NOMO-1 treated with dmso at 0.1 percent for 144 hours (cell line): ENCODE results near the gene SLC16A3.

Experiments
- DNase-seq: peaks from one replicate; lab custom pipeline; 2025; ENCODE audit not compliant: unreplicated experiment; lab: John Stamatoyannopoulos, UW

SLC16A3 gene

GRCh38 chr17:82221341-82221902, 7.4 kb upstream of the SLC16A3 start:
- no peak for DNase-seq

GRCh38 chr17:82222816-82223215, 6.0 kb upstream of the SLC16A3 start:
- no peak for DNase-seq

- no peak for DNase-seq
Measured at GRCh38 chr17:82223517-82223916, 5.3 kb upstream of the SLC16A3 start.

GRCh38 chr17:82224666-82225065, 4.2 kb upstream of the SLC16A3 start:
- no peak for DNase-seq

GRCh38 chr17:82225368-82226029, 3.3 kb upstream of the SLC16A3 start:
- no peak for DNase-seq

GRCh38 chr17:82226146-82226808, 2.6 kb upstream of the SLC16A3 start:
- no peak for DNase-seq

GRCh38 chr17:82226809-82227628, 1.8 kb upstream of the SLC16A3 start:
- DNase-seq, result no peak

GRCh38 chr17:82227629-82228277, 1.1 kb upstream of the SLC16A3 start:
- no peak for DNase-seq

- DNase-seq, result peak; percentile 67
Measured at GRCh38 chr17:82228278-82228841, 482 bp upstream of the SLC16A3 start.

GRCh38 chr17:82229698-82230608, 1.1 kb downstream of the SLC16A3 start:
- no peak for DNase-seq

GRCh38 chr17:82230609-82231311, 1.9 kb downstream of the SLC16A3 start:
- peak; percentile 88 for DNase-seq

GRCh38 chr17:82231312-82231561, 2.4 kb downstream of the SLC16A3 start:
- no peak for DNase-seq

- peak; percentile 68 for DNase-seq
Measured at GRCh38 chr17:82231562-82232321, 2.9 kb downstream of the SLC16A3 start.

GRCh38 chr17:82232322-82232820, 3.5 kb downstream of the SLC16A3 start:
- no peak for DNase-seq

GRCh38 chr17:82232876-82233785, 4.3 kb downstream of the SLC16A3 start:
- DNase-seq, result no peak

GRCh38 chr17:82234211-82235055, 5.6 kb downstream of the SLC16A3 start:
- DNase-seq, result no peak
